Endothelial cell of umbilical vein (primary cell): Measurements from ENCODE around the gene ITGA2B. TPM values are rescaled to one million over a fixed set of nuclear protein-coding genes. Genes with fewer than 3 reads are reported as not detected.

Experiments
- BruUV-seq: library from RNA; stranded (reverse); fragments of 400-500 nt; replicated peaks from 2 replicates; lab custom pipeline; 2021; lab: Mats Ljungman, UMichigan
- CTCF ChIA-PET: fragments of 300-600, 350-600 bp; sonication (Branson Sonifier 250); formaldehyde crosslinking; loops from one replicate; lab custom pipeline; 2021; ENCODE audit warnings: antibody characterized with exemption, inconsistent platforms; lab: Charles Lee
- POLR2A ChIA-PET: fragments of 300-600, 350-600 bp; sonication (Branson Sonifier 250); formaldehyde crosslinking; loops from one replicate; lab custom pipeline; 2021; ENCODE audit warnings: antibody characterized with exemption, inconsistent platforms; lab: Charles Lee
- DNase-seq: peaks from one replicate; pipeline ENCODE4 v3.0.0-alpha.2; 2011; ENCODE audit warnings: low read depth, low spot score
- FAIRE-seq: peaks from 2 replicates; lab custom pipeline; 2011; peaks lifted over from hg19 to GRCh38; lab: Jason Lieb, UNC
- H2AFZ ChIP-seq: 2 replicates; pipeline ENCODE4 v1.6.0; 2012; ENCODE audit warnings: low read depth, low read length, control low read depth, inconsistent platforms
- H3K27ac ChIP-seq: 2 replicates; pipeline ENCODE4 v1.5.1; 2011; ENCODE audit warnings: low read depth, mild to moderate bottlenecking, control low read depth, low read length, moderate library complexity; ENCODE audit not compliant: insufficient read depth
- H3K27me3 ChIP-seq, 2 experiments: 2 replicates each; pipeline versions ENCODE4 v1.6.0 to v1.6.1; 2011; ENCODE audit warnings: low read length in 2 of 2, mixed read lengths in 1 of 2; ENCODE audit not compliant: control insufficient read depth in 2 of 2, insufficient read depth in 2 of 2
- H3K36me3 ChIP-seq, 2 experiments: 2 replicates in 1 of 2; 3 replicates in 1 of 2; pipeline ENCODE4 v1.5.1; 2011; ENCODE audit warnings: low read length in 2 of 2, mild to moderate bottlenecking in 1 of 2, moderate library complexity in 1 of 2; ENCODE audit not compliant: control insufficient read depth in 2 of 2, insufficient read depth in 2 of 2; ENCODE audit errors: extremely low read depth in 1 of 2
- H3K4me1 ChIP-seq: 3 replicates; pipeline ENCODE4 v1.5.1; 2011; ENCODE audit warnings: mild to moderate bottlenecking, low read length; ENCODE audit not compliant: control insufficient read depth, insufficient read depth; ENCODE audit errors: extremely low read depth
- H3K4me2 ChIP-seq: 2 replicates; pipeline ENCODE4 v1.6.1; 2011; ENCODE audit warnings: low read length, control low read depth, mixed read lengths; ENCODE audit not compliant: insufficient read depth
- H3K4me3 ChIP-seq, 3 experiments: fragments of 200-600 bp in 1 of 3; sonication (generic), shearing (Covaris generic) in 1 of 3; replicated peaks in 1 of 3; 2 replicates each; pipeline ENCODE4 v1.5.1; 2011 to 2016; ENCODE audit warnings: control low read depth in 3 of 3, low read length in 3 of 3, mild to moderate bottlenecking in 2 of 3, inconsistent platforms in 1 of 3, low read depth in 1 of 3, moderate library complexity in 1 of 3; ENCODE audit not compliant: insufficient read depth in 1 of 3
- H3K79me2 ChIP-seq: 2 replicates; pipeline ENCODE4 v1.6.0; 2012; ENCODE audit warnings: low read length, inconsistent platforms; ENCODE audit not compliant: control insufficient read depth, insufficient read depth
- H3K9ac ChIP-seq: replicated peaks from 2 replicates; pipeline ENCODE3; 2011; ENCODE audit warnings: low read length, control low read depth; ENCODE audit not compliant: insufficient read depth; ENCODE audit errors: extremely low read depth
- H3K9me1 ChIP-seq: replicated peaks from 3 replicates; pipeline ENCODE4 v1.6.0; 2011; ENCODE audit warnings: mild to moderate bottlenecking, low read length; ENCODE audit not compliant: control insufficient read depth, insufficient read depth; ENCODE audit errors: extremely low read depth
- H3K9me3 ChIP-seq: replicated peaks from 2 replicates; pipeline ENCODE4 v1.5.1; 2012; ENCODE audit warnings: low read length, inconsistent platforms; ENCODE audit not compliant: control insufficient read depth, insufficient read depth
- H4K20me1 ChIP-seq: replicated peaks from 2 replicates; pipeline ENCODE3; 2011; ENCODE audit warnings: mild to moderate bottlenecking, low read length; ENCODE audit not compliant: control insufficient read depth, insufficient read depth; ENCODE audit errors: extremely low read depth
- EZH2 ChIP-seq: IDR thresholded peaks from 2 replicates; pipeline ENCODE4 v1.6.1; 2012; ENCODE audit warnings: borderline replicate concordance, low read depth, mild to moderate bottlenecking, moderate library complexity, low read length, inconsistent platforms; ENCODE audit not compliant: severe bottlenecking
- FOS ChIP-seq: IDR thresholded peaks from 2 replicates; pipeline ENCODE4 v1.6.1; 2011; ENCODE audit warnings: mild to moderate bottlenecking, low read length, moderate library complexity, borderline replicate concordance; ENCODE audit not compliant: insufficient read depth
- GATA2 ChIP-seq: IDR thresholded peaks from 2 replicates; pipeline ENCODE4 v1.7.0; 2011; ENCODE audit warnings: low read depth, mild to moderate bottlenecking, moderate library complexity, mixed read lengths, low read length; ENCODE audit not compliant: insufficient read length, insufficient read depth
- JUN ChIP-seq: IDR thresholded peaks from 2 replicates; pipeline ENCODE4 v1.6.1; 2011; ENCODE audit warnings: borderline replicate concordance, low read depth; ENCODE audit not compliant: insufficient read length, insufficient read depth
- MYC ChIP-seq: IDR thresholded peaks from one replicate; pipeline ENCODE4 v1.6.1; 2011; ENCODE audit warnings: mild to moderate bottlenecking, low read depth, low read length
- POLR2A ChIP-seq: IDR thresholded peaks from 2 replicates; pipeline ENCODE4 v1.6.1; 2012; ENCODE audit warnings: low read depth, mild to moderate bottlenecking, control low read depth, low read length
- POLR2AphosphoS5 ChIP-seq: IDR thresholded peaks from 2 replicates; pipeline ENCODE4 v1.6.1; 2012; ENCODE audit warnings: low read depth, mild to moderate bottlenecking, control low read depth, low read length, moderate library complexity; ENCODE audit not compliant: insufficient read depth
- dilution Hi-C: fragments of 300-500 bp; cut with MboI; formaldehyde crosslinking; loops from one replicate; pipeline ENCODE4 v1.15.0; 2019; ENCODE audit warnings: low sequenced_read_pairs; ENCODE audit not compliant: extremely low pct_ligation_motif_present
- intact Hi-C: fragments of 100-400 bp; cut with micrococcal nuclease; formaldehyde crosslinking; loops from one replicate; pipeline ENCODE4 v1.10.0; 2022
- polyA plus RNA-seq, 4 experiments: library from polyadenylated mRNA; depleted of rRNA in 3 of 4; stranded (reverse) in 3 of 4; unstranded in 1 of 4; fragments of >200 nt; gene quantifications; 2 replicates each; pipeline versions ENCODE4 v1.2.1 to v1.2.3, GENCODE V29; 2011 to 2012; ENCODE audit warnings: missing spikeins in 1 of 4
- total RNA-seq: library from RNA; stranded (reverse); gene quantifications from 2 replicates; pipeline ENCODE4 v1.2.3, GENCODE V29; 2021
- TF ChIP-seq, protein P1 (sequence below), 2 donors: IDR thresholded peaks; 1 replicate in 1 of 2; 2 replicates in 1 of 2; pipeline ENCODE4 v1.5.1; 2011; ENCODE audit warnings: low read length in 2 of 2, mild to moderate bottlenecking in 2 of 2, moderate library complexity in 2 of 2, control low read depth in 1 of 2, inconsistent platforms in 1 of 2, low read depth in 1 of 2; ENCODE audit not compliant: insufficient read depth in 1 of 2; ENCODE audit errors: extremely low read depth in 1 of 2
- TF ChIP-seq, protein P2 (sequence below): IDR thresholded peaks from 2 replicates; pipeline ENCODE4 v1.6.1; 2011; ENCODE audit not compliant: insufficient read depth, insufficient read length

ITGA2B gene
- total and polyA plus RNA-seq, 2 donors (not counting 3 experiments of a cell fraction or from before 2014, with no cell fraction given): 0.26 to 0.82 TPM

DNA sequence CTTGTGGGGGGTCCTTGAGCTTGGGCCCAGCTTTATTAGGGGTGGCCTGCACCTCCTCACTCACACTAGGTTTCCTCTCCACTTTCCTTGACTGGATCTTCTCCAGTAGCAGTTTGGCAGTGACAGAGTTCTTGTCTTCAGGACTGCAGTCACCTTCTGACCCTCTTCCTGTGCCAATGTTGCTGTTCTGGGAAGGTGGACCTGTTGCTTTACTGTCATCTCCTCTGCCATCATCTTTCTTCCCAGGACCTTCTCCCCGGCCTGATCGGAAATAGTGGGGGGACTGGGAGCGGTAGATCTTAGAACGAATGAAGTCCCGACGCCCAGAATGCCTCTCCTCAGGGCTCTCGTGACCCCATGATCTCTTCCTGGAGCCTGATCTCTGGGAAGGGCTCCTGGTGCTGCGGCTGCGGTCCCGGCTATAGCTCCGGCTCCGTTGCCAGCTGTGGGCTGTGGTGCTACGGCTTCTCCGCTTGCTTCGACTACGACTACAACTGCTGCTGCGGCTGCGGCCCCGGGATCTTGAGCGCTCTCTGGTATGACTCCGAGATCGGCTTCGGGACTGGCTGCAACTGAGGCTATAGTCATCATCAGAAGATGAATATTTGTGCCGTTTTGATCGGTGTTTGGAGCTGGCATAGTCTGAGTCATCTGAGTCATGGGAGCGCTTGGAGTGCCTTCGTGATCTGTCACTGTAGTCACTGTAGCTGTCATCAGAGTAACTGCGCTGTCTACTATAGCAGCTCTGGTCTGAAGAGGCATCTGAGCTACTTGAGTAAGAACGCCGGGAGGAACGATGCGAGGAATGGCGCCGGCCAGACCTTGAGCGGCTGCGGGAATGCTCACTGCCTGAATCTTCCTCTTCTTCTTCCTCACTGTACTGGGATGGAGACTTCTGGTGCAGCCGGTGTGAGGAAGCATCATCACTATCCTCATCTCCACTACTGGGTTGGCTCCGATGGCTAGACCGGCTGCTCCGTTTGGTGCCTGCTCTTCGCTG, 9.5 kb upstream of the ITGA2B start:
- H3K4me3 ChIP-seq: no peak overlapping the region
- intact Hi-C loops: no loop called here
- H3K9me1 ChIP-seq: no peaks in the 10 kb centered on the region
- FAIRE-seq (no peak), DNase-seq (no peak)
- TF ChIP-seq, protein P1, sequence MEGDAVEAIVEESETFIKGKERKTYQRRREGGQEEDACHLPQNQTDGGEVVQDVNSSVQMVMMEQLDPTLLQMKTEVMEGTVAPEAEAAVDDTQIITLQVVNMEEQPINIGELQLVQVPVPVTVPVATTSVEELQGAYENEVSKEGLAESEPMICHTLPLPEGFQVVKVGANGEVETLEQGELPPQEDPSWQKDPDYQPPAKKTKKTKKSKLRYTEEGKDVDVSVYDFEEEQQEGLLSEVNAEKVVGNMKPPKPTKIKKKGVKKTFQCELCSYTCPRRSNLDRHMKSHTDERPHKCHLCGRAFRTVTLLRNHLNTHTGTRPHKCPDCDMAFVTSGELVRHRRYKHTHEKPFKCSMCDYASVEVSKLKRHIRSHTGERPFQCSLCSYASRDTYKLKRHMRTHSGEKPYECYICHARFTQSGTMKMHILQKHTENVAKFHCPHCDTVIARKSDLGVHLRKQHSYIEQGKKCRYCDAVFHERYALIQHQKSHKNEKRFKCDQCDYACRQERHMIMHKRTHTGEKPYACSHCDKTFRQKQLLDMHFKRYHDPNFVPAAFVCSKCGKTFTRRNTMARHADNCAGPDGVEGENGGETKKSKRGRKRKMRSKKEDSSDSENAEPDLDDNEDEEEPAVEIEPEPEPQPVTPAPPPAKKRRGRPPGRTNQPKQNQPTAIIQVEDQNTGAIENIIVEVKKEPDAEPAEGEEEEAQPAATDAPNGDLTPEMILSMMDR (IDR thresholded peaks at IDR 0.05; ENCODE audit: extremely low read depth in 1 of 2, insufficient read depth in 1 of 2, low read depth in 1 of 2, low read length in 2 of 2): no peak
- TF ChIP-seq, protein P2, sequence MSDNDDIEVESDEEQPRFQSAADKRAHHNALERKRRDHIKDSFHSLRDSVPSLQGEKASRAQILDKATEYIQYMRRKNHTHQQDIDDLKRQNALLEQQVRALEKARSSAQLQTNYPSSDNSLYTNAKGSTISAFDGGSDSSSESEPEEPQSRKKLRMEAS: no peak
- TF ChIP-seq JUN (no peak), POLR2A (no peak), GATA2 (no peak), EZH2 (no peak), FOS (no peak), POLR2AphosphoS5 (no peak), MYC (no peak)
- dilution Hi-C loops: no loop called here
- H2AFZ ChIP-seq: no peak overlapping the region
- no TSS peak for BruUV-seq
- no peaks in the 10 kb centered on the region for H3K27me3 ChIP-seq
- peaks cover 8 to 28% of the 10 kb centered on the region in 2 experiments for H3K36me3 ChIP-seq
- no peaks in the 10 kb centered on the region for H3K79me2 ChIP-seq
- H3K4me2 ChIP-seq: no peak overlapping the region
- POLR2A ChIA-PET: no interaction called here
- H3K4me1 ChIP-seq: no peaks in the 10 kb centered on the region
- CTCF ChIA-PET: interaction anchor here (0.6 to 9.2 kb wide), 4 partner anchors 14 to 124 kb away, joined by 3 to 86 read pairs (median 4); no protein-coding TSS in a partner anchor
- H3K27ac ChIP-seq: no peak overlapping the region
- H3K9ac ChIP-seq: no peak overlapping the region
- no peaks in the 10 kb centered on the region for H4K20me1 ChIP-seq
- no peaks in the 10 kb centered on the region for H3K9me3 ChIP-seq
